Body of pancreas (tissue), 4 donors: ENCODE results near the gene PLXNB1. TPM values are rescaled to one million over a fixed set of nuclear protein-coding genes. Genes with fewer than 3 reads are reported as not detected.

Experiments used
- ATAC-seq: fragments of 150-250 bp; one replicate; pipeline ENCODE4 v1.9.1; 2016
- DNase-seq, 4 donors: peaks; one replicate each; pipeline ENCODE4 v3.0.0-alpha.2; 2019
- H3K27ac ChIP-seq, 4 donors: fragments of 200-600 bp; sonication (generic); 1 replicate in 3 of 4; 2 replicates in 1 of 4; pipeline versions ENCODE4 v1.5.1 to v1.6.1; 2016 to 2019; ENCODE audit warnings: mild to moderate bottlenecking in 1 of 4, mixed read lengths in 1 of 4, moderate library complexity in 1 of 4
- H3K27me3 ChIP-seq, 2 donors: fragments of 200-600 bp; sonication (generic); one replicate each; pipeline ENCODE4 v1.6.0; 2016; ENCODE audit warnings: mild to moderate bottlenecking in 1 of 2
- H3K36me3 ChIP-seq, 2 donors: fragments of 200-600 bp; sonication (generic); replicated peaks in 1 of 2; 2 replicates each; pipeline ENCODE4 v1.5.1; 2016; ENCODE audit warnings: low read depth in 2 of 2; ENCODE audit not compliant: insufficient read depth in 1 of 2
- H3K4me1 ChIP-seq: fragments of 200-600 bp; sonication (generic); one replicate; pipeline ENCODE4 v1.6.0; 2016
- H3K4me3 ChIP-seq, 2 donors: fragments of 200-600 bp; sonication (generic); 1 replicate in 1 of 2; 2 replicates in 1 of 2; pipeline ENCODE4 v1.5.1; 2016 to 2019
- H3K9me3 ChIP-seq, 3 donors: fragments of 200-600 bp; sonication (generic); 1 replicate in 2 of 3; 2 replicates in 1 of 3; pipeline ENCODE4 v1.5.1; 2016
- POLR2A ChIP-seq, 3 donors: fragments of 450-650 bp; IDR thresholded peaks; one replicate each; pipeline ENCODE4 v1.6.1; 2016; ENCODE audit warnings: antibody characterized with exemption in 3 of 3, mild to moderate bottlenecking in 2 of 3
- WGBS, 2 donors: methylation state at CpG; one replicate each; pipeline ENCODE4 v1.1.5; 2017; 5-methylcytosine and 5-hydroxymethylcytosine counted together
- intact Hi-C: fragments of 100-400 bp; cut with DNase I; formaldehyde crosslinking; loops from one replicate; pipeline ENCODE4 v1.15.1; 2023
- total RNA-seq, 2 donors: library from RNA; depleted of rRNA; stranded (reverse); fragments of >200 nt; gene quantifications; one replicate each; pipeline ENCODE4 v1.1.0, GENCODE V29; 2016
- TF ChIP-seq, protein P1 (sequence below), 7 experiments: fragments of 450-650 bp in 4 of 7; fragments of 200-600 bp in 3 of 7; sonication (generic) in 3 of 7; IDR thresholded peaks; one replicate each; pipeline ENCODE4 v1.5.1; 2016 to 2019; ENCODE audit warnings: antibody characterized with exemption in 7 of 7

The PLXNB1 gene
- total RNA-seq, 2 donors from 2014 or later: 118 to 311 TPM

DNA sequence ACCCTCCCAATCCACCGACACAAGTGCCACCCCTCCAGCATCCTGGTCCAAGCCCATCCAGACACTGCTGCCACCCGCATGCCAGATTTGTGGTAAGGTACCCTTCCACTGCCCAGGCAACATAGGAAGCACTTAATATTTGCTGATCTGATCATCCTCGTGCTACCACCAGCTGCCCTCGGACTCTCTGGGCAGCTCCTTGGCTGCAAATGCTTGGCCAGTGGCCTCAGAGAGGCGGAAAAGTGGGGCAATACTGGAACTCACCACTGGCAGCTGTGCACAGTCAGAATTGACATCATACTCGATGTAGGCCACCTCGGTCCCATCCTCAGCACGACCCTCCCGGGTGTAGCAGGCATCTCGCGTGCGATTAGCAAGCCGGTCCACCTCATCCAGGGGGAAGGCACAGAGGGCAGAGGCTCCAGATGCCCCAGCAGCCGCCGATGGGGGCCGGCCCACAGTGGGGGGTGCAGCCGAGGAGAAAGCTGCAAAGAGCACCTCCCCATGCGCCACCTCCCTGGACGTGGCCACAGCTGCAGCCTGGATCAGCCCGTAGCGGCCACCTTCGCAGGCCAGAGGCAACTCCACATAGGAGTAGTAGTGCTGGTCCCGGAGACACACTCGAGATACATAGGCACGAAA is 6.5 kb downstream of the PLXNB1 start:
- H3K27ac ChIP-seq: no peak overlapping the region
- H3K36me3 ChIP-seq: peaks cover 0 to 4% of the 10 kb centered on the region in 2 donors
- H3K27me3 ChIP-seq: no peaks in the 10 kb centered on the region
- no peak overlapping the region for H3K4me3 ChIP-seq
- DNase-seq (no peak), ATAC-seq (no peak)
- no peak for TF ChIP-seq POLR2A (IDR thresholded peaks at IDR 0.05)
- TF ChIP-seq, protein P1, sequence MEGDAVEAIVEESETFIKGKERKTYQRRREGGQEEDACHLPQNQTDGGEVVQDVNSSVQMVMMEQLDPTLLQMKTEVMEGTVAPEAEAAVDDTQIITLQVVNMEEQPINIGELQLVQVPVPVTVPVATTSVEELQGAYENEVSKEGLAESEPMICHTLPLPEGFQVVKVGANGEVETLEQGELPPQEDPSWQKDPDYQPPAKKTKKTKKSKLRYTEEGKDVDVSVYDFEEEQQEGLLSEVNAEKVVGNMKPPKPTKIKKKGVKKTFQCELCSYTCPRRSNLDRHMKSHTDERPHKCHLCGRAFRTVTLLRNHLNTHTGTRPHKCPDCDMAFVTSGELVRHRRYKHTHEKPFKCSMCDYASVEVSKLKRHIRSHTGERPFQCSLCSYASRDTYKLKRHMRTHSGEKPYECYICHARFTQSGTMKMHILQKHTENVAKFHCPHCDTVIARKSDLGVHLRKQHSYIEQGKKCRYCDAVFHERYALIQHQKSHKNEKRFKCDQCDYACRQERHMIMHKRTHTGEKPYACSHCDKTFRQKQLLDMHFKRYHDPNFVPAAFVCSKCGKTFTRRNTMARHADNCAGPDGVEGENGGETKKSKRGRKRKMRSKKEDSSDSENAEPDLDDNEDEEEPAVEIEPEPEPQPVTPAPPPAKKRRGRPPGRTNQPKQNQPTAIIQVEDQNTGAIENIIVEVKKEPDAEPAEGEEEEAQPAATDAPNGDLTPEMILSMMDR (IDR thresholded peaks at IDR 0.05): no peak
- no peaks in the 10 kb centered on the region for H3K9me3 ChIP-seq
- intact Hi-C loops: no loop called here
- WGBS, 2 donors: 80 to 93% methylated on average over 6 to 25 of the region's 25 CpGs
- peaks cover 59% of the 10 kb centered on the region for H3K4me1 ChIP-seq

DNA sequence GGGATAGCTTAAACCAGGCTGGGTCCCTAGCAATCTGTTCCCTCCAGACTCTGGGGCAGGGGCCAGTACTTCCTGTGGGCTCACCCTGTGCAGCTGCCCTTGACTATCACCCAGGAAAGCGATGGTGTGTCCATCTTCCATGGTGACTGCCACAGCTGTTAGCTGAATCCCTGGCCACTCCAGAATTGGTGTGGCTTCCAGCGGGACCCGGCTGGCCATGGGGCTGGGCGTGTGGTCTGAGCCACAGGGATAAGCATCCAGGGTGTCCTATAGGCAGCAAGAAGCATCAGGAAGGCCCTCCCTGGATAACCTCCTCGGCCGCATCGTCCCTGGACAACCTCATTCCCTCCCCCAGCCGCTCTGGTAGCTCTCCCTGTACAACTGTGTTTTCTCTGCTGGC is 7.2 kb downstream of the PLXNB1 start:
- intact Hi-C loops: no loop called here
- DNase-seq: no peak
- Histone ChIP-seq H3K9me3 (no peaks in the 10 kb centered on the region), H3K36me3 (peaks cover 2 to 4% of the 10 kb centered on the region in 2 donors), H3K27me3 (no peaks in the 10 kb centered on the region), H3K4me1 (peaks cover 53% of the 10 kb centered on the region), H3K27ac (peak overlapping the region in 1 of 4 donors; percentile 8), H3K4me3 (no peak overlapping the region)
- no peak for ATAC-seq
- TF ChIP-seq, protein P1 (IDR thresholded peaks at IDR 0.05): no peak
- TF ChIP-seq POLR2A (IDR thresholded peaks at IDR 0.05): no peak
- 83 to 92% methylated on average over 4 to 8 of the region's 8 CpGs for WGBS, 2 donors

DNA sequence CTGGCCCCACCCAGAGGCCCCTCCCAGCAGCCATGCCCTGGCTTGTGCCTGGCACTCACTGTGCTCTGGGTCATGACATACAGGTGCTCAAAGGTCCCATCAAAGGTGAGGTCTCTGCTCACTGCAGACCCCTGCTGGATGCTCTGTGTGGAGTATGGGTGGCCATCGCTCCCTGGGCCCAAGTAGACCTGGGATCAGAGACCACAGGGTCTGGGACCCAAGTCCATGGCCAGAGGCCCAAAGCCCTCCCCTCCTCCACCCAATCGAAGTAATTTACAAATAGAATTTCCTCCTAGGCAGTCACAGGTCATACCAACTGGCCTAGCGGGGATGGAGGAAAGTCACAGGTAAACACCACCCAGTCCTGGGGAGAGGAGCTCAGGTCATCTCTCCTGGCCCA is 7.6 kb downstream of the PLXNB1 start:
- H3K36me3 ChIP-seq: peaks cover 4 to 5% of the 10 kb centered on the region in 2 donors
- intact Hi-C loops: no loop called here
- DNase-seq (no peak), ATAC-seq (no peak)
- peak overlapping the region in 1 of 4 donors; percentile 11 for H3K27ac ChIP-seq
- WGBS, 2 donors: 70% methylated on average over 3 of the region's 3 CpGs; no CpG with 5 or more reads in 1 of the 2 donors
- H3K27me3 ChIP-seq: no peaks in the 10 kb centered on the region
- TF ChIP-seq, protein P1 (IDR thresholded peaks at IDR 0.05): no peak
- no peak for TF ChIP-seq POLR2A (IDR thresholded peaks at IDR 0.05)
- no peaks in the 10 kb centered on the region for H3K9me3 ChIP-seq
- H3K4me3 ChIP-seq: no peak overlapping the region
- peaks cover 48% of the 10 kb centered on the region for H3K4me1 ChIP-seq

DNA sequence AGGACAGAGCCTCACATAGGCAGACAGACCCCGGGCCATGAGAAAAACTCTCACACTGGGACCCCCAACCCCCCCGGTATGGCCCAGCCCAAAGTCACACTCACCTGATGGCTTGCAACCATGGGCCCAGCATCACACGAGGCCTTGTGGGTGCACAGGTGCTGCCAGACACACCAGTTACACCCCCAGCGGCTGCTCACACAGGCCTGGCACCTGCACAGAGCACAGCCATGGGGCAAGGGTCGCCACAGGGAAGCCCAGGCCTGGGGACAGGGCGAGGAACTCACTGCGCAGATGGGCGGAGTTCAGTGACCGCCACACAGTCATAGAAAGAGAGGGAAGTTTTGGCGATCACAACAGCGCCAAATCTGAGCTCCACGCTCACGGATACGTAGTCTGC is 9.3 kb downstream of the PLXNB1 start:
- peaks cover 4 to 13% of the 10 kb centered on the region in 2 donors for H3K36me3 ChIP-seq
- H3K27me3 ChIP-seq: no peaks in the 10 kb centered on the region
- H3K4me1 ChIP-seq: peaks cover 31% of the 10 kb centered on the region
- TF ChIP-seq, protein P1 (IDR thresholded peaks at IDR 0.05): no peak
- TF ChIP-seq POLR2A (IDR thresholded peaks at IDR 0.05): no peak
- H3K27ac ChIP-seq: no peak overlapping the region
- intact Hi-C loops: no loop called here
- DNase-seq: no peak
- no peak overlapping the region for H3K4me3 ChIP-seq
- no peak for ATAC-seq
- H3K9me3 ChIP-seq: no peaks in the 10 kb centered on the region
- 91 to 92% methylated on average over 13 to 14 of the region's 14 CpGs for WGBS, 2 donors

DNA sequence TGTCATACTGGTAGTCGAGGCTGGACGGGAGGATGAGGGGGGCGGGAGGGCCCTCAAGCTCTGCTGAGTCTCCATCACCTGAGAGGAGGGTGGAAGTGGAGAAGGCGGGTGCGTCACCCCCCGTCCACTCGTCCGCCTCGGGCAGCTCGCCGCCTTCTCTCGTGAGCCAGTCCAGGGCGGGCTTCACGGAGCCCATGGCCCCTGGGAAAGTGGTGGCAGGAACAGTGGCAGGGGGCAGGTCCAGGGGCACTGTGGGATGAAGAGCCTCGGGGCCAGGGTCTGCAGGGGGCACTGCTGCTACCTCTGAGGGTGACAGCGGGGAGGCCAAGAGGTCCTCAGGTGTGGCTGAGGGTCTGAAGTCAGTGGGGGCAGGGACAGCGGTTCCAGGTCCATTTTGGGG is 10.3 kb downstream of the PLXNB1 start:
- Histone ChIP-seq H3K27ac (no peak overlapping the region), H3K9me3 (no peaks in the 10 kb centered on the region), H3K4me3 (no peak overlapping the region), H3K27me3 (no peaks in the 10 kb centered on the region), H3K4me1 (peaks cover 22% of the 10 kb centered on the region), H3K36me3 (peaks cover 4 to 19% of the 10 kb centered on the region in 2 donors)
- intact Hi-C loops: no loop called here
- TF ChIP-seq, protein P1 (IDR thresholded peaks at IDR 0.05): no peak
- TF ChIP-seq POLR2A (IDR thresholded peaks at IDR 0.05): no peak
- ATAC-seq: no peak
- 88 to 90% methylated on average over 7 to 16 of the region's 17 CpGs for WGBS, 2 donors
- DNase-seq: no peak
